SK-N-SH (cell line): ENCODE data around the gene NIPAL4.

Source experiments
- GABPA ChIP-seq: IDR thresholded peaks from 2 replicates; pipeline ENCODE4 v1.4.0; 2012; ENCODE audit warnings: low read depth, mild to moderate bottlenecking
- RAD21 ChIP-seq: IDR thresholded peaks from 2 replicates; pipeline ENCODE4 v1.6.1; 2012; ENCODE audit warnings: mild to moderate bottlenecking, low read length

GRCh38 chr5:157518963-157519362, 59.0 kb downstream of the NIPAL4 start:
- TF ChIP-seq RAD21 (no peak), GABPA (no peak)
